HAP-1 (cell line): ENCODE data around the gene ZBED4.
"Not testable (repeated sequence)": the region's sequence is repeated elsewhere in the genome, so short reads cannot be mapped to it uniquely, and the experiment has no call there.

Experiments
- DNase-seq, 2 experiments: peaks; one replicate each; pipeline ENCODE4 v3.0.0-alpha.2; 2016 to 2020; ENCODE audit warnings: low spot score in 2 of 2
- H3K27me3 ChIP-seq: fragments of 250-450 bp; sonication (Bioruptor Pico); 2 replicates; pipeline ENCODE4 v1.5.1; 2020; ENCODE audit warnings: low read depth, mild to moderate bottlenecking, moderate library complexity
- H3K36me3 ChIP-seq: fragments of 250-450 bp; sonication (Bioruptor Pico); replicated peaks from 2 replicates; pipeline ENCODE4 v1.5.1; 2020; ENCODE audit warnings: mild to moderate bottlenecking
- H3K4me1 ChIP-seq: fragments of 250-450 bp; sonication (Bioruptor Pico); 2 replicates; pipeline ENCODE4 v1.5.1; 2020; ENCODE audit warnings: mild to moderate bottlenecking
- H3K4me3 ChIP-seq: fragments of 250-450 bp; sonication (Bioruptor Pico); 2 replicates; pipeline ENCODE4 v1.5.1; 2020; ENCODE audit warnings: mild to moderate bottlenecking, moderate library complexity
- H3K9me3 ChIP-seq: fragments of 250-450 bp; sonication (Bioruptor Pico); 2 replicates; pipeline ENCODE4 v1.5.1; 2020; ENCODE audit warnings: mild to moderate bottlenecking, moderate library complexity
- in situ Hi-C: fragments of 300-500 bp; cut with MboI; formaldehyde crosslinking; loops from 3 replicates; pipeline ENCODE4 v1.14.3; 2020; ENCODE audit warnings: low sequenced_read_pairs, inconsistent platforms, mixed read lengths

The ZBED4 gene

GRCh38 chr22:49852898-49853894 is at the start of gene ZBED4:
TSS of gene ZBED4 (plus strand) at chr22:49853844. CDS start at chr22:49883663, 29,819 bp downstream.
- DNase-seq: peak; percentile 90 to 98
- H3K4me1 ChIP-seq: peaks cover 13% of the 10 kb centered on the region

GRCh38 chr22:49807129-49807528 is 46.5 kb upstream of the ZBED4 start:
- no peak for DNase-seq
- Histone ChIP-seq H3K4me3 (no peak overlapping the region), H3K36me3 (peaks cover 32% of the 10 kb centered on the region), H3K4me1 (no peaks in the 10 kb centered on the region; the same call in 1 of the 2 replicates), H3K9me3 (no peaks in the 10 kb centered on the region), H3K27me3 (no peaks in the 10 kb centered on the region)
- in situ Hi-C loops: no loop called here

More at GRCh38 chr22:49852898-49853894, at the start of gene ZBED4:
- Histone ChIP-seq H3K4me3 (peak within 1 kb of the TSS; percentile 67), H3K36me3 (no peaks in the 10 kb centered on the region), H3K27me3 (peaks cover 26% of the 10 kb centered on the region), H3K9me3 (no peaks in the 10 kb centered on the region)
- in situ Hi-C loops: no loop called here

- in situ Hi-C loops: no loop called here
- no peaks in the 10 kb centered on the region for H3K27me3 ChIP-seq
- H3K4me3 ChIP-seq: no peak overlapping the region
- no peaks in the 10 kb centered on the region; the same call in 1 of the 2 replicates for H3K4me1 ChIP-seq
- peaks cover 28% of the 10 kb centered on the region for H3K36me3 ChIP-seq
- DNase-seq: no peak
- H3K9me3 ChIP-seq: no peaks in the 10 kb centered on the region
Measured at GRCh38 chr22:49807780-49808708, 45.6 kb upstream of the ZBED4 start.

GRCh38 chr22:49810363-49811019 is 43.2 kb upstream of the ZBED4 start:
- no peak for DNase-seq
- Histone ChIP-seq H3K4me1 (no peaks in the 10 kb centered on the region; the same call in 1 of the 2 replicates), H3K36me3 (peaks cover 29% of the 10 kb centered on the region), H3K27me3 (no peaks in the 10 kb centered on the region), H3K4me3 (no peak overlapping the region), H3K9me3 (no peaks in the 10 kb centered on the region)
- in situ Hi-C loops: no loop called here

- Histone ChIP-seq H3K36me3 (peaks cover 30% of the 10 kb centered on the region), H3K9me3 (no peaks in the 10 kb centered on the region), H3K27me3 (no peaks in the 10 kb centered on the region), H3K4me1 (no peaks in the 10 kb centered on the region; the same call in 1 of the 2 replicates), H3K4me3 (no peak overlapping the region)
- no peak for DNase-seq
- in situ Hi-C loops: no loop called here
Measured at GRCh38 chr22:49811020-49811791, 42.4 kb upstream of the ZBED4 start.

- in situ Hi-C loops: no loop called here
- Histone ChIP-seq H3K27me3 (no peaks in the 10 kb centered on the region), H3K36me3 (peaks cover 46% of the 10 kb centered on the region), H3K4me3 (no peak overlapping the region), H3K4me1 (no peaks in the 10 kb centered on the region; the same call in 1 of the 2 replicates), H3K9me3 (no peaks in the 10 kb centered on the region)
- no peak for DNase-seq
Measured at GRCh38 chr22:49812838-49813237, 40.8 kb upstream of the ZBED4 start.

- peaks cover 57% of the 10 kb centered on the region for H3K36me3 ChIP-seq
- DNase-seq: no peak
- no peaks in the 10 kb centered on the region; the same call in 1 of the 2 replicates for H3K4me1 ChIP-seq
- H3K27me3 ChIP-seq: no peaks in the 10 kb centered on the region; the same call in 1 of the 2 replicates
- in situ Hi-C loops: no loop called here
- H3K4me3 ChIP-seq: no peak overlapping the region
- no peaks in the 10 kb centered on the region for H3K9me3 ChIP-seq
Measured at GRCh38 chr22:49814164-49814686, 39.4 kb upstream of the ZBED4 start.

GRCh38 chr22:49814856-49815255 is 38.8 kb upstream of the ZBED4 start:
- H3K4me3 ChIP-seq: no peak overlapping the region
- in situ Hi-C loops: no loop called here
- H3K9me3 ChIP-seq: no peaks in the 10 kb centered on the region
- peaks cover 60% of the 10 kb centered on the region for H3K36me3 ChIP-seq
- H3K27me3 ChIP-seq: no peaks in the 10 kb centered on the region; the same call in 1 of the 2 replicates
- no peaks in the 10 kb centered on the region; the same call in 1 of the 2 replicates for H3K4me1 ChIP-seq
- no peak for DNase-seq

- in situ Hi-C loops: no loop called here
- H3K4me3 ChIP-seq: no peak overlapping the region
- H3K36me3 ChIP-seq: peaks cover 62% of the 10 kb centered on the region
Measured at GRCh38 chr22:49815641-49816091, 38.0 kb upstream of the ZBED4 start.

GRCh38 chr22:49817359-49817758 is 36.3 kb upstream of the ZBED4 start:
- in situ Hi-C loops: no loop called here
- DNase-seq: no peak
- peaks cover 77% of the 10 kb centered on the region for H3K36me3 ChIP-seq
- H3K9me3 ChIP-seq: no peaks in the 10 kb centered on the region
- H3K4me3 ChIP-seq: no peak overlapping the region
- H3K27me3 ChIP-seq: no peaks in the 10 kb centered on the region; the same call in 1 of the 2 replicates
- H3K4me1 ChIP-seq: no peaks in the 10 kb centered on the region

More at GRCh38 chr22:49815641-49816091, 38.0 kb upstream of the ZBED4 start:
- no peaks in the 10 kb centered on the region for H3K9me3 ChIP-seq
- H3K4me1 ChIP-seq: no peaks in the 10 kb centered on the region
- DNase-seq: no peak
- no peaks in the 10 kb centered on the region; the same call in 1 of the 2 replicates for H3K27me3 ChIP-seq

- DNase-seq: no peak
Measured at GRCh38 chr22:49820984-49821383, 32.7 kb upstream of the ZBED4 start.

GRCh38 chr22:49821741-49822140 is 31.9 kb upstream of the ZBED4 start:
- H3K9me3 ChIP-seq, H3K27me3 ChIP-seq, H3K4me3 ChIP-seq, H3K4me1 ChIP-seq, in situ Hi-C loops, DNase-seq: not testable (repeated sequence)
- peaks cover 97% of the 10 kb centered on the region for H3K36me3 ChIP-seq

More at GRCh38 chr22:49820984-49821383, 32.7 kb upstream of the ZBED4 start:
- Histone ChIP-seq H3K36me3 (peaks cover 98% of the 10 kb centered on the region), H3K4me3 (no peak overlapping the region), H3K27me3 (no peaks in the 10 kb centered on the region; the same call in 1 of the 2 replicates), H3K4me1 (peaks cover 8% of the 10 kb centered on the region), H3K9me3 (no peaks in the 10 kb centered on the region)
- in situ Hi-C loops: no loop called here
